Endothelial cell of umbilical vein (primary cell): ENCODE measurements around the gene CYTH1.

Source experiments
- CTCF ChIP-seq, 2 donors: IDR thresholded peaks; 1 replicate in 1 of 2; 2 replicates in 1 of 2; pipeline ENCODE4 v1.5.1; 2011; ENCODE audit warnings: low read length in 2 of 2, mild to moderate bottlenecking in 2 of 2, moderate library complexity in 2 of 2, control low read depth in 1 of 2, inconsistent platforms in 1 of 2, low read depth in 1 of 2; ENCODE audit not compliant: insufficient read depth in 1 of 2; ENCODE audit errors: extremely low read depth in 1 of 2
- EZH2 ChIP-seq: IDR thresholded peaks from 2 replicates; pipeline ENCODE4 v1.6.1; 2012; ENCODE audit warnings: borderline replicate concordance, low read depth, mild to moderate bottlenecking, moderate library complexity, low read length, inconsistent platforms; ENCODE audit not compliant: severe bottlenecking
- FOS ChIP-seq: IDR thresholded peaks from 2 replicates; pipeline ENCODE4 v1.6.1; 2011; ENCODE audit warnings: mild to moderate bottlenecking, low read length, moderate library complexity, borderline replicate concordance; ENCODE audit not compliant: insufficient read depth
- GATA2 ChIP-seq: IDR thresholded peaks from 2 replicates; pipeline ENCODE4 v1.7.0; 2011; ENCODE audit warnings: low read depth, mild to moderate bottlenecking, moderate library complexity, mixed read lengths, low read length; ENCODE audit not compliant: insufficient read length, insufficient read depth
- JUN ChIP-seq: IDR thresholded peaks from 2 replicates; pipeline ENCODE4 v1.6.1; 2011; ENCODE audit warnings: borderline replicate concordance, low read depth; ENCODE audit not compliant: insufficient read length, insufficient read depth
- MYC ChIP-seq: IDR thresholded peaks from one replicate; pipeline ENCODE4 v1.6.1; 2011; ENCODE audit warnings: mild to moderate bottlenecking, low read depth, low read length
- POLR2A ChIP-seq: IDR thresholded peaks from 2 replicates; pipeline ENCODE4 v1.6.1; 2012; ENCODE audit warnings: low read depth, mild to moderate bottlenecking, control low read depth, low read length
- POLR2AphosphoS5 ChIP-seq: IDR thresholded peaks from 2 replicates; pipeline ENCODE4 v1.6.1; 2012; ENCODE audit warnings: low read depth, mild to moderate bottlenecking, control low read depth, low read length, moderate library complexity; ENCODE audit not compliant: insufficient read depth
- TF ChIP-seq, protein P1 (sequence below): IDR thresholded peaks from 2 replicates; pipeline ENCODE4 v1.6.1; 2011; ENCODE audit not compliant: insufficient read depth, insufficient read length

DNA sequence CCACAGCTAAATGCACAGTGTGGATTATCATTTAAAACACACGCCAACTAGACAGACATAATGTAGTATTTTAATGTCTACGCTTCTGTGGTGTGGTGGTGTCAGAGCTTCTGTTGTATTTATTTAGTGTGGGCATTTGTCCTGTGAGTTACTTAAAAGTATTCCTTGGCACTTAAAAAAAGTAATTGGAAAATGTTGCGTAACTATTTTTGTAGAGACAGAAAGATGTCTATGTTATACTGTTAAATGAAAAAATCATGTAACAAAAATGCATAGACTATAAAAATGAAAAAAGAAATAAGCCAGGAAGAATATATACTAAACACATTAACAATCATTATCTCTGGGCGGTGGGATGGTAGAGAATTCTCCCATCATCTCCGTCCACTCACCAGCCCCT, 39.2 kb downstream of the CYTH1 start:
- TF ChIP-seq CTCF (IDR thresholded peaks at IDR 0.05; ENCODE audit: extremely low read depth in 1 of 2, insufficient read depth in 1 of 2, low read depth in 1 of 2, low read length in 2 of 2) (no peak), POLR2AphosphoS5 (no peak), POLR2A (no peak), EZH2 (no peak), JUN (no peak), MYC (no peak), FOS (no peak), GATA2 (no peak)
- TF ChIP-seq, protein P1, sequence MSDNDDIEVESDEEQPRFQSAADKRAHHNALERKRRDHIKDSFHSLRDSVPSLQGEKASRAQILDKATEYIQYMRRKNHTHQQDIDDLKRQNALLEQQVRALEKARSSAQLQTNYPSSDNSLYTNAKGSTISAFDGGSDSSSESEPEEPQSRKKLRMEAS, result no peak
